Kidney glomerular epithelial cell (primary cell): Measurements from ENCODE around the gene AKT3.
"Not testable (repeated sequence)": the region's sequence is repeated elsewhere in the genome, so short reads cannot be mapped to it uniquely, and the experiment has no call there.

ENCODE experiments used
- DNase-seq: peaks from one replicate; lab custom pipeline; 2025; lab: John Stamatoyannopoulos, UW

The AKT3 gene

DNA sequence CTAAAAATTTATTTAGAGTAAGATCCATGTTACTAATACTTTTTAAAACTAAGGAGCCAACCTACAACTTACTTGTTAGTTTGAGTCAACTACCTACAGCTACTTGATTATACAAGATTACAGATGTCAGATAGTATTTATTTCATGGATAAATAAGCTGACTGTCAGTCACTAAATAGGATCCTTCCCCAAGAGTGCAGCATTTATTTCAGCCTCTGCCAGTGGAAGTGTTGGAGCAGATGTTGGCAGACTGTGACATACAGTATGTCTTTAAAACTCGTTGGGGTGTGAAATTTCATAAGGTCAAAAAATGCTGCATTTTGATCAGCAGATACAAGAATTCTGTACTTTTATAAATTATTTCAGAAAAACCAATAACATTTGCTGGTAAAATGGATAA lies 156.2 kb downstream of the AKT3 start:
- no peak for DNase-seq

DNA sequence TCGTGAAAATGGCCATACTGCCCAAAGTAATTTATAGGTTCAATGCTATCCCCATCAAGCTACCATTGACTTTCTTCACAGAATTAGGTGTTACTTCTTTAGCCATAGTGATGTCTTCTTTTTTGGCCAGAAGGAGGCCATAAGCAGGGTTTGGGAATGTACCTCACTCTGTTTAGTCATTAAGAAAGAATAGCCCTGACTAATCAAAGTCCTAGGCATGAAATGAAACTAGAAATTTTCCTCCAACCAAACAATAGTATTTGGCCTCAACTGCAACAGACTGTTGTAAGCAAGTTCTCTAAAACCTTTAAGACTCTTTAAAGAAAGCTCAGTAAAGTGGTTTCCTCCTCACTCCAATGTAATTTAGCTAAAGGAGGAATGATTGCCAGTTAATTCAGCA lies 163.9 kb downstream of the AKT3 start:
- no peak for DNase-seq

DNA sequence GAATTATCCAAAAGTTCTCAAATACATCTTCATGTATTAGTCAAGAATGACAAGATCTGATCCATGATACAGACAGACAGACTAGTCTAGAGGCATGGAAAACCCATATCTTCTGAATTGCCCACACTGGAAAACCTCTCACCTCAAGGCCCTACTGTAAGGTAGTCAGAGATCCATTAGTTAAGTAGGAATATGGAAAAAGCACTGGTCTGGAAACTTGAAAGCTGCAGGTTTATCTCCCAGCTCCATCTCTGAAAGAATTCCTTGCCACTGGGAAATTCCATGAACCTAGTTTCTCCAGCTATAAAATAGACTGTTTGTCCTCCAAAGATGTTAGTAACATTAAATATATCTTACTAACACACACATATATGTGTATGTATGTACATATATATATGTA lies 169.2 kb downstream of the AKT3 start:
- DNase-seq: no peak

DNA sequence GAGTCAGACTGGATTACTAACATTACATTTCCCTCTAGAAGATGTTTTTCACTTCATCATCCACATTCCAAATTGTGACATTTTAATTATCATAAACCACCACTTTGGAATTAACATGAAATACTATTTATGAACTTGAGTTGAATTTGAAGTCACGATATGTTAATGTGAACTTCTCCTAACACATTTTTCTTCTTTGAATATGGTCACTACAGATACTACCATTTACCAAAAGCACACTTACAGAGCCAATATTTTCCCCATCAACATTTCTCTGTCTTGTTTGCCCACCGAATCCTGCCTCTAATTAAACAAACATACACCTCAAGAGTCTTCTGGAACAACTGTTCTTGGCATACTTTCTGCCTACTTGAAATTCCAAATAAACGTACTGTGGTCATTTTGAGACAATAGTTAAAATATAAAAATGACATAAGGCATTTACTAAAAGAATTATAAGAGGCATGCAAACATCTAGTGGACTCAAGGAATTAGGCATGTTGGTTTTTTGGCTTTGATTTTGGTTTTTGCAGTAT lies 177.4 kb downstream of the AKT3 start:
- DNase-seq: no peak

DNA sequence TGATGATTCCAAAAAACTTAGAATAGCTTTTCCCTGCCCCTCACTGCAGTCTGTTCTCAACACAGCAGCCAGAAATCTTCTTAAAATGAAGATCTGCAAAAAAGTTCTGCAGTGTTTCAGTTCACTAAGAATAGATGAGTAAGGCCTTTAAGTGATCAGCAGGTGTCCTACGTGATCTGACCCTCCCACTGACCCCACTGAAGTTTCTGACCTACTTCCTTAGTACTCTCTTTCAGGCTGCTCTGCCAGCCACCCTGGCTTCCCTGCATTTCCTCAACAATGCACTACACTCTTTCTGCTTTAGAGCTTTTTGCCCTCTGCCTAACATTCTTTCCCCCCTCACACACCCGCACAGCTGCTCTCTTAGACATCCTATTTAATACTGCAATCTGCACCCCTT lies 182.5 kb downstream of the AKT3 start:
- DNase-seq: no peak

DNA sequence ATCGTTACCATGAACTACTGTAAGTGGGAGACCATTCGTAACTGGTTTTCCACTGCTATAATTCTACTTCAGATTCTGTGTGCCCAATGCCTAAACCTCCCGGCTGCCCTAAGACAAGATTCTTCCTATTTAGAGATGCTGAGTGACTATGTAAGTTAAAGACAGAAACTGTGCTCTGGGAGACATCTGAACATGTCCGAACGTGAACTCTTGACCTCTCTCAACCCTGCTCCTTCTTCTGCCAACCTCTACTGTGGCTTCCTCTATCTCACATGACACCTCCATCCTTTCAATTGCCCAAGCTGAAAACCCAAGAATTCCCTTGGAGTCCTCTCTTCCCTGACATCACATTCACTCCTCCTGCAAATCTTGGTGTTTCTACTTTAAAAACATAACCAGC lies 182.9 kb downstream of the AKT3 start:
- no peak for DNase-seq

DNA sequence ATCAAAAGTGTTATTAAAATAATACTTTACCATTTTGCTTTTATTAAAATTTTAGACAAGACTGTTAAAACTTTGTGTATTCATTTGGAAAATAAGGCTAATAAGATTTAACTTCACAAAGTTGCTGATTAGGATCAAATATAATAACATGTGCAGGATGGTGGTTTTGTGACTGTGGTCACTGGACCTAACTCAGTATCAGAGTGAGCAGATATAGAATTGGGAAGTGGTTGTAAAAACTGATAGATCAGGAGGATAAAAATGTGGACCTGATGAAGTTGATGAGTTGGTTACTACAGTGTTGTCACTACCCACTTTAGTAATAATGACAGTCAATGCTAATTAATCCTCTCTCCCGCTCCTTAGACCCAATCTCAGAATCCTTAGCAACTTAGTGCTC lies 186.4 kb downstream of the AKT3 start:
- DNase-seq: no peak

DNA sequence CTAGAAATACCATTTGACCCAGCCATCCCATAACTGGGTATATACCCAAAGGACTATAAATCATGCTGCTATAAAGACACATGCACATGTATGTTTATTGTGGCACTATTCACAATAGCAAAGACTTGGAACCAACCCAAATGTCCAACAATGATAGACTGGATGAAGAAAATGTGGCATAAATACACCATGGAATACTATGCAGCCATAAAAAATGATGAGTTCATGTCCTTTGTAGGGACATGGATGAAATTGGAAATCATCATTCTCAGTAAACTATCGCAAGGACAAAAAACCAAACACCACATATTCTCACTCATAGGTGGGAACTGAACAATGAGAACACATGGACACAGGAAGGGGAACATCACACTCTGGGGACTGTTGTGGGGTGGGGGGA lies 187.9 kb downstream of the AKT3 start:
- not testable (repeated sequence) for DNase-seq

DNA sequence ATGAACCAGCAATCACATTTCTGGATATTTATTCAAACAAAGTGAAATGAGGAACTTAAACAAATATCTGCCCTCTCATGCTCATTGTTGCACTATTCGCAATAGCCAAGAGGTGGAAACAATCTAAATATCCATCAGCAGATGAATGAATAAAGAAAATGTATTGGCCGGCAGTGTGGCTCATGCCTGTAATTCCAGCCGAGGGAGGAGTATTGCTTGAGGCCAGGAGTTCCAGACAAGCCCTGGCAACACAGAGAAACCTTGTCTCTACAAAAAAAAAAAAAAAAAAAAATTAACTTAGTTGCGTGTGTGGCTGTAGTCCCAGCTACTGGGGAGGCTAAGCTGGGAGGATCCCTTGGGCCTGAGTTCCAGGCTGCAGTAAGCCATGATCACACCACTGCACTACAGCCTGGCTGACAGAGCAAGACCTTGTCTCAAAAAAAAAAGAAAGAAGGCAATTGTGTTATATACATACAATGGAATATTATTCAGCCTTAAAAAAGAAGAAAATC lies 191.4 kb downstream of the AKT3 start:
- DNase-seq: no peak

DNA sequence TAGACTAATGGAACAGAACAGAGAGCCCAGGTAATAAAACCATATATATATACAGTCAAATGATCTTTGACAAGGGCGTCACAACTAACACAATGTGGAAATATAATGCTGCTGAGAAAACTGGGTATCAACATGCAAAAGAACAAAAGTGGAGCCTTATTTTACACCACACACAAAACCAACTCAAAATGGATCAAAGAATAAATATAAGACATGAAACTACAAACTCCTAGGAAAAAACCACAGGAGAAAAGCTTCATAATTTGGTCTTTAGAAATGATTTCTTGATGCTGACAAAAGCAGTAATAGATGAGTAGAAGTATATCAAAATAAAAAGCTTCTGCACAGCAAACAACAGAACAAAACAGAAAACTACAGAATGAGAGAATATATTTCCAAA lies 192.2 kb downstream of the AKT3 start:
- DNase-seq: no peak

DNA sequence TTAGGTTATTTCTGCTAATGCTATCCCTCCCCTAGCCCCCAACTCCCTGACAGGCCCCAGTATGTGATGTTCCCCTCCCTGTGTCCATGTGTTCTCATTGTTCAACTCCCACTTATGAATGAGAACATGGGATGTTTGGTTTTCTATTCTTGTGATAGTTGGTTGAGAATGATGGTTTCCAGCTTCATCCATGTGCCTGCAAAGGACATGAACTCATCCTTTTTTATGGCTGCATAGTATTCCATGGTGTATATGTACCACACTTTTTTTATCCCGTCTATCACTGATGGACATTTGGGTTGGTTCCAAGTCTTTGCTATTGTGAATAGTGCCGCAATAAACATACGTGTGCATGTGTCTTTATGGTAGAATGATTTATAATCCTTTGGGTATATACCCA lies 200.5 kb downstream of the AKT3 start:
- DNase-seq: not testable (repeated sequence)

DNA sequence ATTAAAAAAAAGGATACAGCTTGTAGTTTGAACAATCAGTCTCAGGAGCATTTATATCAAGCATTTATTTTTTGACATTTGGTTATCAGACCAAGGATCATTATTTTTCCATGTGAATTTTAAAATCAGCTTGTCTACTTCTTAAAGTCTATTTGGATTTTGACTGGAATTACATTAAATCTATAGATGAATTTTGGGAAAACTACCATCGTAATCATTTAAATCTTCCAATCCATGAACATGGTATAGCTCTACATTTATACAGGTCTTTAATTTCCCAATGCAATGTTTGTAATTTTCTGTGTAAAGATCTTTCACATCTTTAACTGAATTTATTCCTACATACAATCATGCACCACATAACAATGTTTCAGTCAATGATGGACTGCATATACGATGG lies 203.2 kb downstream of the AKT3 start:
- no peak for DNase-seq

DNA sequence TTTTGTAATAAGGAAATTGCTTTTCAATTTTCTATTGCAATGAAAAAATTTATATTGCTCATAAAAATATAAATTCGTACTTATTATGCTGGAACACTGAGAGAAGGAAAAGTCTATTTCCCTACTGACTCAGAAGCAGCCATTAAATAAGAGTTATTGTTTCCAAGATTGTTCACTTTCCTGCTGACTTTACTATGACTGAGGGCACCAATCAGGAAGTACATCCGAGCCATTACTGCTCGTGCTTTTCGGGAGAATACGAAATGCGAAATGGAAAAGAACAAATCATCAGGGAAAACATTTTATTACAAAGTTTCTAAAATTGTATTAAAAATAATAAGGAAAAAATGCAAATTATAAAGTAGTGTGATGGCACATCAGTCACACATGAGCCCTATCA lies 204.8 kb downstream of the AKT3 start:
- DNase-seq: no peak

DNA sequence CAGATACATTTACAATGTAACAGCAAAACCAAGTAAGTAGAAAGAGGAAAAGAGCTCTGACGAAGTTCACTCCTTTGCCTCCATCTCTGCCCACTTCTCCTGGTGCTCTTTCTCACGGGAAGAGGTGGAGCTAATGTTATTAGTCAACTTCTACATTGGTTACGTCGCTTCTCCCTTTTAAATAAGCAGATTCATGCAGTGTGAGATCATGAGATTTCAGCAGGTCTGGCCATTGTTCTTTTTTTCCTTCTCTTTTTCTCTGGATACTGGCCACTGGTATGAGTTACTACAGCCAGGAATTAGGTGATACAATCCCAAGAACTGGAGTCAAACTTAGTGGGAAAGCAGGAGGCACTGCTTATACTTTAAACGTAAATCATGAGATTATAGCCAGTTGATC lies 207.1 kb downstream of the AKT3 start:
- peak; percentile 11 for DNase-seq

DNA sequence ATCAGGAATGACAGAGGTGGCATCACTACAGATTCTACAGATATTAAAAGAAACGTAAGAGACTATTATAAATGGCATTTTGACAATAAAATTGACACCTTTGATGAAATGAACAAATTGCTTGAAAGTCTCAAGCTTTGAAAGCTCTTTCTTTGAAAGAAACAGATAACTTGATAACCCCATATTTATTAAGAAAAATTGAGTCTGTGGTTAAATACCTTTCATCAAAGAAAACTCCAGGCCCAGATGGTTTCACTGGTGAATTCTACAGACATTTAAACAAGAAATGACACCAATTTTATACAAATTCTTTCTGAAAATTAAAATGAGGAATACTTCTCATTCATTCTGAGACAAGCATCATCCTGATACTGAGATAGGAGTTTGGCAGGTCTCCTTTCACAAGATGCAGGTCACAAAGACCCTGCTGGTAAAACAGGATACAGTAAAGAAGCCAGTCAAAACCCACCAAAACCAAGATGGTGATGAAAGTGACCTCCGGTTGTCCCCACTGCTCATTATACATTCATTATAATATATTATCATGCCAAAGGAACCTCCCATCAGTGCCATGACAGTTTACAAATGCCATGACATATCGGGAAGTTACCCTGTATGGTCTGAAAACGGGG lies 210.9 kb downstream of the AKT3 start:
- DNase-seq: no peak

DNA sequence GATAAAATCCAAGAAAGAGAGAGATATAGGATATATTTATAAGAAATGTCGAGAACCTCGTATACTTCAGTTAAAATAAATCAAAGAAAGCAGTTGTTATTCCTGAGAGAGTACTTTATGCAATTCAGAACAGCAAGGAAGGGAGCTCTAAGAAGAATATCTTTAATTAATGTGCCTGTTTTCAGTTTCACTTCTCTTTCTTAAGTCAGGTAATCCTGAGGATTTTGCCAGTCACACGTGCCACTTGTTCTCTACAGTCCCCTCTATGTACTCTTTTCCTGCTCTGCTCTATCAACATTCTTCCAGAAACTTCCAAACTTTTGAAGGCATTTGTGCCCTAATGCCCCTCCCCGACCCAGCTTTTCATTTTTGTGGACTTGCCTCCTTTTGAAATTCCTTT lies 211.9 kb downstream of the AKT3 start:
- no peak for DNase-seq

DNA sequence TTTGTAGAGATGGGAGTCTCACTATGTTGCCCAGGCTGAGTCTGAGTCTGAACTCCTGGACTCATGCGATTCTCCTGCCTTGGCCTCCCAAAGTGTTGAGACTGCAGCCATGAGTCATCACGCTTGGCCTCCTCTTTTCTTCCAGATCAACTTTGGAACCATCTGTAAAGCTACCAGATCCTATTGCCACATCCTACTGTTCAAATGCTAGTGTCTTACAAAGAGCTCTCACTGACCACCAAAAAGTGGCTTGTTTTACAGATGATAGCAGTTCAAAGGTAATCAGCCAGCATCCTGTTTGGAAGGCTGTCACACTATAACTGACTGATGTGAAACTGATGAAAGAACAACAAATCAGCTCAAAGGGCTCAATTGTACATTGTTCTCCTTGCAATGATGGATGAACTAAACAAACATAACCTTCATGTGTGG lies 221.6 kb downstream of the AKT3 start:
- no peak for DNase-seq

DNA sequence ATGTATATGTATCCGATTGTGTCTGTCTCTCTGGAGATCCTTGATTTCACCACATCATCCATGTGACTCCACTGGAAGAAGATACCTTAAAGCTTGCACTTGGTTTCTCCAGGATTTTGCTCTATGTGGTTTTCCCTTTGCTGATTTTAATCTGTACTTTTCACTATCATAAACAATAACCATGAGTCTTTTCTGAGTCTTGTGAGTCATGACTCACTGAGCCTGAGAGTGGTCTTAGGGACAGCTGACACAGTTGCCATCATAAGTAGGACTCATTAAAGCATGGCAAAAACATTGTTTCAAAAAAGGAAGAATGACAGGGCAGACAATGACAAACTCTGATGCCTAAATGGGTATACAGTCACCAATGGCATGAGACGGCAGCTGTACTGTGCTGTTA lies 226.2 kb downstream of the AKT3 start:
- no peak for DNase-seq

DNA sequence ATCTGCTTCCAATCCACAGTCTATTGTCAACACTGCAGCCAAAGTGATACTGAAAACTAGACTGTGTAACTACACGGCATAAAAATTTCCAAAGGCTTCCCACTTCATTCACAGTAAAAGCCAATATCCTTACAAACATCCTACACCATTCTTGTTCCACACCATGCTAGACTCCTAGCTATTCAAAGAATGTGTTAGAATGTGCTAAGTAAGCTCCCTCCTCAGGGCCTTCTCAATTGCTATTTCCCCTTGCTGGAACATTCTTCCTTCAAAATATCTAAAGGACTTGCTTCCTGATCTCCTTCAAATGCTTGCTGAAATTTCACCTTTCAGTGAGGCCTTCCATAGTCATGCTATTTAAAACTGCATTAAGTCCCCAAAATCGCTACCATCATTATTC lies 228.1 kb downstream of the AKT3 start:
- DNase-seq: no peak

DNA sequence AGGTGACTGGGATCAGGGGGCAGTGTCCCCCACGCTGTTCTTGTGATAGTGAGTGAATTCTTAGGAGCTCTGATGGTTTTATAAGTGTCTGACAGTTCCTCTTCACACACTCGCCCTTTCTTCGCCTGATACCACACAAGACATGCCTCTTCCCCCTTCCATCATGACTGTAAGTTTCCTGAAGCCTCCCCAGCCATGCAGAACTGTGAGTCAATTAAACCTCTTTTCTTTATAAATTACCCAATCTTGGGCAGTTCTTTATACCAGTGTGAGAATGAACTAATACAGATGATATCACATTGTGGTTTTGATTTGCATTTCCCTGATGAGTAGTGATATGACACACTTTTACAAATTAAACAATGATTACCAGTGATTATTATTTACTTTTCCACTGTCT lies 229.9 kb downstream of the AKT3 start:
- no peak for DNase-seq

DNA sequence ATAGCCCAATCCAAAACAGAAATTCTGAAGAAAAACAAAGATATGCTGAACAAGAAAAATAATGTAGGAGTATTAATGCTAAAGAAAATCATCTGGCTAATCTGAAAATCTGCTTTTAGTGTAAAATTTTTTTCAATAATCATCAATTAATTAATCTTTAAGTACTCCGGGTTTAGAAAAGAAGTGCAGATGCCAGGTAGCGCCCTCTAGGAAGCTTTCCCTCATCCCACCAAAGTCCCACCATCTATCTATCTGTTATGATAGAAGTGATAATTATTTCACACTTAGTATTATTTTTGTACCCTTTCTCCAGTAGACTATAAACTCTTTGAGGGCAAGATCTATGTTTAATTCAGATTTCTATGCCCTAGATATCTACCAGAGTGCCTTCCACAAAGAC lies 240.3 kb downstream of the AKT3 start:
- DNase-seq: no peak

DNA sequence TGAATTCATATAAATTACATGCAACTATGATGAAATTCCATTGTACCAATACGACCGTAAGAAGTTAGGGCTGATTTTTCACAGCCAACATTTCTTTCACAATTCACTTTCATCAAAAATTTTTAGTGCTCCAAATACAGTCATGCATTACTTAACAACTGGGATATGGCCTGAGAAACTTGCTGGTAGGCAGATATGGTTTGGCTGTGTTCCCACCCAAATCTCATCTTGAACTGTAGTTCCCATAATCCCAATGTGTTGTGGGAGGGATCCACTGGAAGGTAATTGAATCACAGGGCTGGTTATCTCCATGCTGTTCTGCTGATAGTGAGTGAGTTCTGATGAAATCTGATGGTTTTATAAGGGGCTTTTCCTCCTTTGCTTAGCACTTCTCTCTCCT lies 244.4 kb downstream of the AKT3 start:
- no peak for DNase-seq

DNA sequence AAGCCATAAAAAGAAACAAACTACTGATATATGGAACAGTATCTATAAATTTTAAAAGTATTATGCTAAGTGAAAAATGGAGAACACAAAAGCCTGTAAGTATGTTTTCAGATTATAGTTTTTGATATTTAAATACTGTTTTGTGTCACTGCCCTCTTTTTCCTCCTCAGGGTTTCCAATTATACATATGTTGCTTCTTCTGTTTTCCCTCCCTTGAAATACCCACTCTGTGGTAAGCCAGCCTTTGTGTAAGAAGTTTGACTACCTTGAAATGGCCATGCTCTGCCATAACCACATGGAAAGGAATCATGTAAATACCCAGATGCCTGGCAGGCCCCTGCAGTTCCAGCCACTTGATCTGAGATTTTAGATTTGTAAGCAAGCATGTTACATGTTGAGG lies 248.3 kb downstream of the AKT3 start:
- DNase-seq: no peak

DNA sequence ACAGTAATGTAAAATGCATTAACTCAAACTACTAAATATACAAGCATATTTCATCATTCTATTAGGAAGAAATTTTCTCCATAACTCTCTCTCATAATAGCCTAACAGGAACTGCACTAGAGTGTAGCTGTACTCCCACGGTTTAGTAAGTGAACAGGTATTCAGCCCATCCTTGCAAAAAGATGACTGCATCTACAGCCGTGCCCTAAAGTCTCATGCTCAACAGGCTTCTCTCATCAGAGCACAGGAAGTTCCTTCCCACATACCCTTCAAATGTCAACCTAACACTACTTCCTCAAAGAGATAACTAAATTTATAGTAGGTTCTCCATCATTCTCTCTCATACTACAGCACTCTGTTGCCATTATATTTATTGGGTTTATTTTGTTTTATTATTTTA lies 251.6 kb downstream of the AKT3 start:
- peak; percentile 97 for DNase-seq
